NCI-H1105 treated with DMSO at 0.1 percent for 48 hours (cell line): ENCODE results near the gene SYPL2.
A peak's percentile ranks its signal among the peaks of the same experiment; 100 is the strongest.

ENCODE experiments used
- DNase-seq: peaks from one replicate; lab custom pipeline; 2025; lab: John Stamatoyannopoulos, UW

Gene SYPL2

GRCh38 chr1:109516872-109517271 is 50.5 kb downstream of the SYPL2 start:
- no peak for DNase-seq

GRCh38 chr1:109517337-109517736 is 51.0 kb downstream of the SYPL2 start:
- no peak for DNase-seq

DNA sequence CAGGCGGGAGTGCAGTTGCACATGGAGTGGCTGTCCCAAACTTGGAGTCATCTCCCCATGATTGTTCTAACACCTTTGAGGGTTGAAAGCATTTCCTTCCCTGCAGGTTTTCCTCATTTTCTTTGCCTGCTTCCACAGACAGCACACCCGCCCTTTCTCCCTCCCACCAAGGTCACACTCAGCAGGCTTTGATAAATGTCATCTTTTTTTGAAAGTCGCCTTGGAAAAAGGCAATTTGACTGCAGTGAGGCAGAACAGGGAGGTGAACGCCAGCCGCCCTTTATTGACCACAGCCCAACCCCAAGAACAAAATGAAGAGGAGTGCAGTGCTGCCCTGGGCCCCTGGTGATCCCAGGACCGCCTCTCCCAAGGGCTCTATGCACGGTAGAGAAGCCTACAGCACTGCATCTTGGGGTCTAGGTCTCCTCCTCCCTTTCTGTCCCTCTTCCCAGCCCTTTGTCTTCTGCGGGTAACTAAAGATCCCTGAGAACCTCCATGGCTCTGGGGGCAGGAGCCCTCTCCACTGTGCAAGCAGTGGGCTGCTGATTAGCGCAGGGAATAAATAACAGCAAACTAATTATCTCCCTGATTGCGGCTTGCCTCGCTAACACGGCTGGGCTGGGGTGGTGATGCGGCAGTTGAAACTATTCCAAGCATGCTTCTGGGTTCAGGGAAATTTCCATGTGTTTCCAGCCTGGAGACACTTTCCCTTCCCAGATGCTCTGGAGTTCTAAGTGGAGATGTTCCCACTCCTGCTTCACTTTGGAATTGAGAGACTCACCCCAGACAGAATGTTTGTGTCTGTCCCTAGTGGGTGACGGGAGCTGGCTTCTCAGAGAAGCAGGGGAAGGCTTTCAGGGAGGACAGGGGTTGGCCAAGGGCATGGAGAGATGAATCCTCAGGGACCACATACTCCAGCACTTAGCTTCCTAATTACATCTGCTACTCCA is 54.9 kb downstream of the SYPL2 start:
- DNase-seq: no peak

GRCh38 chr1:109522026-109522425 is 55.7 kb downstream of the SYPL2 start:
- no peak for DNase-seq

GRCh38 chr1:109523706-109524105 is 57.4 kb downstream of the SYPL2 start:
- DNase-seq: no peak

DNA sequence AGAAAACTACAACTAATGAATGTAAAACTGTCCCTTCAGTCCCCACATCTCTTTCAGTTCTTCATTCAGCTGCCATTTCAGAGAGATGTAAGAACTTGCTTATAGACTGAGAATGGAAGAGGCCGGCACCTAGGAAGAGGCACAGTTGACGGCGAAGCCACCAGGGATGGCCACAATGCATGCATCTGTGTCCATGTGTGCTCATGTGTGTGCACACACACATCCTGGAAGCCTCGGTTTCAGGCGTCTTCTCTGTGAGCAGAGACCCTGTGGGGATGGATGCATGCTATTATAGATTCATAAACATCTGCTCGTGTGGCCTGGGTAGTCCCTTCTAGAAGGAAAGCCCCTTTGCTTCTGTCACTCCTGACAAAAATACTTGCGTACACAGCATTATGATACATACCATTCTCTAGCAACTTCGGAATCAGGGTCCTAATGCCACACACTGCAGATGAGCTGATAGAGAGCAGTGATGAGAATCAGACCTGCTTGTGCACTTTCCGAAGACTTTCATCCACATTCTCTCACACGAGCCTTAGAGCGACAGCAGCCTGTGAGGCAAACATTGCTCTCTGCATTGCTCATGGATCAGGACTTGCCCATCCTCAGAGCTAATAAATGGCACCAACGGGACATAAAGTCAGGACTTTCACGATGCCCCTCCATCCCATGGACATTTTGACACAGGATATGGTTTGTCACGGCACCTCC is 60.9 kb downstream of the SYPL2 start:
- DNase-seq: no peak

GRCh38 chr1:109527846-109528695 is 61.7 kb downstream of the SYPL2 start:
- no peak for DNase-seq

DNA sequence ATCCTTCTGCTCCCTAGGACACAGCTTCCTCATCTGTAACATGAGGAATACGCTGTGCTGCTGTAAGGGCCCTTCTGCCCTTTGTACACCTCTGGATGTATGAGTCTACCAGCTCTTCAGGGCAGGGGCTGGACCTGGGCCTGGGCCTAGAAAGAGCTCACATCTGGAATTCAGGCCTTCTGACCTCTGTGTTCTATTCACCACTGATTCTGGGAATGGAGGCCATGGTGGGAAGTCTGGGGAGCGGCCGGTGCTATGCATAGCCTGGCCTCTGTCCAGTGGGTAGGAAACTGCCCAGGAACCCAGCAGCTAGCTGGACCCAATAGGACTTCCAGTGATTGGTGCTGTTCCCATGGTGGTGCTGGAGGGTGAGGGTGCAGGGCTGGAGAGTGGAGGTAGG is 62.4 kb downstream of the SYPL2 start:
- DNase-seq: no peak

- peak; percentile 44 for DNase-seq
Measured at GRCh38 chr1:109529881-109530456, 63.6 kb downstream of the SYPL2 start.

GRCh38 chr1:109530457-109531087 is 64.2 kb downstream of the SYPL2 start:
- peak; percentile 68 for DNase-seq

- DNase-seq: no peak
Measured at GRCh38 chr1:109531380-109531779, 65.0 kb downstream of the SYPL2 start.
